Lower leg skin (tissue), 4 donors: ENCODE results near the gene PDRG1. TPM values are rescaled to one million over a fixed set of nuclear protein-coding genes. Genes with fewer than 3 reads are reported as not detected.

Source experiments
- DNase-seq, 2 donors: peaks; one replicate each; pipeline ENCODE4 v3.0.0-alpha.2; 2019; ENCODE audit warnings: low spot score in 2 of 2
- H3K4me3 ChIP-seq: fragments of 200-600 bp; sonication (generic); 2 replicates; pipeline ENCODE4 v1.5.1; 2017; ENCODE audit warnings: mild to moderate bottlenecking, low read depth; ENCODE audit not compliant: poor library complexity, severe bottlenecking
- POLR2A ChIP-seq, 2 donors: fragments of 450-650 bp; IDR thresholded peaks; one replicate each; pipeline ENCODE4 v1.6.1; 2016 to 2017; ENCODE audit warnings: antibody characterized with exemption in 2 of 2, mild to moderate bottlenecking in 1 of 2, moderate library complexity in 1 of 2
- WGBS, 2 donors: methylation state at CpG; one replicate each; pipeline ENCODE4 v1.1.5; 2018; 5-methylcytosine and 5-hydroxymethylcytosine counted together
- intact Hi-C: fragments of 100-400 bp; cut with DNase I; formaldehyde crosslinking; loops from one replicate; pipeline ENCODE4 v1.15.0; 2023; ENCODE audit warnings: low total_unique reads
- total RNA-seq, 4 donors: library from RNA; depleted of rRNA; stranded (reverse); fragments of >200 nt; gene quantifications; one replicate each; pipeline ENCODE4 v1.1.0, GENCODE V29; 2016
- TF ChIP-seq, protein P1 (sequence below), 3 donors: fragments of 450-650 bp; IDR thresholded peaks; one replicate each; pipeline ENCODE4 v1.5.1; 2016; ENCODE audit warnings: antibody characterized with exemption in 3 of 3, mild to moderate bottlenecking in 3 of 3, moderate library complexity in 2 of 3

PDRG1 gene
- total RNA-seq, 4 donors from 2014 or later: 10.9 to 18.0 (median 13.0) TPM

DNA sequence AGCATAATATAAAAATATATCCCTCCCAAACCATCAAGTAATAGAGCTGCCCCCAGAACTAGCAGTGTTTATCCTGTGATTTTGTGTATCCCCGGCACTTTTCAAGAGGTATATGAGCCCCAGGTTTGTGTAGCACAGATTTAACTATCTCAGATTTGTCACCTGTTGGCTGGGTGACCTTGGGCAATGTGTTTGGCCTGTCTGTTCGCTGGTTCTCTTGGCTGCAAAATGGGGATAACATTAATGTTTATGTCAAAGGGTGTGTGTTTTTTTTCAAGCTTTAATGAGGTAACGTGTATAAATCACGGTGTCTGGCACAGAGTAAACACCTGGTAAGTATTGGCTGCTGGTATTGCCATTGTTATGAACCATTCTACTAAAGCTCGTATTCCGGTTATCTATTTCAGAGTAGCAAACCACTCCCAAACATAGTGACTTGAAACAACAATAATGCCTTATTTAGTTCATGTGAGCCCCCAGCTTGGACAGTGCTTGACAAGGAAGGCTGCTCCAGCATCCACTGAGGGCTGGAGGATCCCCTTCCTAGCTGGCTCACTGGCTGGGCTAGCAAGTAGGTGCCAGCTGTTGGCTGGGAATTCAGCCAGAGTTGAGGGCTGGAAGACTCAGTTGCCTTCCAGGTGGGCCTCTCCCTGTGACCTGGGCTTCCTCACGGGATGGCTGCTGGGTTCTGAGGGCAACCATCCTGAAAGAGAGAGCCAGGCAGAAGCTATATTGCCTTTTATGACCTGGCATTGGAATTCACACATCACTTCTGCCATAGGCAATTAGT is 36.2 kb downstream of the PDRG1 start:
- WGBS, 2 donors: 68% methylated on average over 7 of the region's 7 CpGs
- no peak for TF ChIP-seq POLR2A (IDR thresholded peaks at IDR 0.05)
- TF ChIP-seq, protein P1, sequence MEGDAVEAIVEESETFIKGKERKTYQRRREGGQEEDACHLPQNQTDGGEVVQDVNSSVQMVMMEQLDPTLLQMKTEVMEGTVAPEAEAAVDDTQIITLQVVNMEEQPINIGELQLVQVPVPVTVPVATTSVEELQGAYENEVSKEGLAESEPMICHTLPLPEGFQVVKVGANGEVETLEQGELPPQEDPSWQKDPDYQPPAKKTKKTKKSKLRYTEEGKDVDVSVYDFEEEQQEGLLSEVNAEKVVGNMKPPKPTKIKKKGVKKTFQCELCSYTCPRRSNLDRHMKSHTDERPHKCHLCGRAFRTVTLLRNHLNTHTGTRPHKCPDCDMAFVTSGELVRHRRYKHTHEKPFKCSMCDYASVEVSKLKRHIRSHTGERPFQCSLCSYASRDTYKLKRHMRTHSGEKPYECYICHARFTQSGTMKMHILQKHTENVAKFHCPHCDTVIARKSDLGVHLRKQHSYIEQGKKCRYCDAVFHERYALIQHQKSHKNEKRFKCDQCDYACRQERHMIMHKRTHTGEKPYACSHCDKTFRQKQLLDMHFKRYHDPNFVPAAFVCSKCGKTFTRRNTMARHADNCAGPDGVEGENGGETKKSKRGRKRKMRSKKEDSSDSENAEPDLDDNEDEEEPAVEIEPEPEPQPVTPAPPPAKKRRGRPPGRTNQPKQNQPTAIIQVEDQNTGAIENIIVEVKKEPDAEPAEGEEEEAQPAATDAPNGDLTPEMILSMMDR (IDR thresholded peaks at IDR 0.05): no peak
- intact Hi-C loops: no loop called here
- no peak for DNase-seq
- H3K4me3 ChIP-seq: no peak overlapping the region

DNA sequence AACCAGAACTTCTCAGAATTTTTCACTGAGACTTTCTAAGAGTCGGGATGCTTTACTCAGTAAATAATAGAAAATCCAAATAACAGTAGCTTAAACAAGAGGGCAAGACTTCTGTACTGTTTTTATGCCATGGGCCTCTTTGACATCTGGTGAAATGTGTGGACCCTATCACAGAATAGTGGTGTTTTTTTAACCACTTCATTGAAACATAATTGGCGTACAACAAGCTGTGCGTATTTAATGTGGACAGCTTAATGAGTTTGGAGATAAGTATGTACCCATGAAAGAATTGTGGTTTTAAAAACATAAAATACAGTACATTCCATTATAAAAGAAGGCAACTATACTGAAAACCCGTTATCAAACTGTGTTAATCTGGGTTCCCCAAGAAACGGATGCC is 37.7 kb downstream of the PDRG1 start:
- H3K4me3 ChIP-seq: no peak overlapping the region
- no peak for DNase-seq
- intact Hi-C loops: no loop called here
- 79 to 80% methylated on average over 5 of the region's 5 CpGs for WGBS, 2 donors
- TF ChIP-seq, protein P1 (IDR thresholded peaks at IDR 0.05): no peak
- TF ChIP-seq POLR2A (IDR thresholded peaks at IDR 0.05): no peak

GRCh38 chr20:31913431-31914157 is 38.3 kb downstream of the PDRG1 start:
- TF ChIP-seq, protein P1 (IDR thresholded peaks at IDR 0.05): no peak
- no peak for TF ChIP-seq POLR2A (IDR thresholded peaks at IDR 0.05)
- no peak overlapping the region for H3K4me3 ChIP-seq
- WGBS, 2 donors: 85 to 86% methylated on average over 15 of the region's 15 CpGs
- DNase-seq: no peak
- intact Hi-C loops: no loop called here

DNA sequence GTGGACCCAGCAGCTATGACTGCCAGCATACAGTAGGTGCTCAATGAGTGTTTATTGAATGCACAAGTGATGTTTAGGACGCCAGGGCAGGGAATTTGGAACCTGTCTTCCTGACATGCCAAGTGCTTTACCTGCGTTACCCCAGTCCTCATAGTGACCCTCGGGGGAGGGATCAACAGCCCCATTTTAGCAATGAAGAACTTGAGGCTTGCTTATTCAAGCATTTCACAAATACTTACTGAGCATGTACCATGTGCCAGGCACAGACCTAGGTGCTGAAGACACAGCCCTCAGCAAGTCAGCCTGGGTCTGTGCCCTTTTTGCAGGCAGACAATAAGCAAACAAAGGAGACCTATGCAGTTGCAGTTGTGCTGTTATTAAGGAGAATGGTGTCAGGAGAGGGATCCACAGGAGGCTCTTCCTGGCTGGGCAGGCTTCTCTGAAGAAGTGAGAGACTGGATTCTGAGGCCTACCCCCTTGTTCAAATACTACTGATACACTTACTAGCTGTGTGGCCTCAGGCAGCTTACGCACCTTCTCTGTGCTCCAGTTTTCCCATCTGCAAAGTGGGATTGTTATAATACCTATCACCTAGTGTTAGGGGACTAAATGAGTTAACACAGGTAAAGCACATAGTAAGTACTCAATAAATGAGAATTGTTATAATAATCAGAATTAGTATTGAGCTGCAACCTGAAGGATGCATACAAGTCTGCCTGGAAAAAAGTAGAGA is 41.6 kb downstream of the PDRG1 start:
- TF ChIP-seq, protein P1 (IDR thresholded peaks at IDR 0.05): no peak
- no peak for TF ChIP-seq POLR2A (IDR thresholded peaks at IDR 0.05)
- 87 to 92% methylated on average over 4 of the region's 4 CpGs for WGBS, 2 donors
- DNase-seq: no peak
- intact Hi-C loops: no loop called here
- no peak overlapping the region for H3K4me3 ChIP-seq

- intact Hi-C loops: no loop called here
- DNase-seq: no peak
- no peak overlapping the region for H3K4me3 ChIP-seq
- TF ChIP-seq POLR2A (IDR thresholded peaks at IDR 0.05): no peak
- TF ChIP-seq, protein P1 (IDR thresholded peaks at IDR 0.05): no peak
- WGBS, 2 donors: 93 to 97% methylated on average over 17 of the region's 17 CpGs
Measured at GRCh38 chr20:31909253-31910070, 42.4 kb downstream of the PDRG1 start.
